Right lobe of liver (tissue), 6 donors: ENCODE measurements around the gene FKBP9. TPM values are rescaled to one million over a fixed set of nuclear protein-coding genes. Genes with fewer than 3 reads are reported as not detected.

Source experiments
- ATAC-seq, 4 donors: fragments of 200-7000 bp; cut with Tn5 transposase; one replicate each; pipeline ENCODE4 v1.9.1; 2020; ENCODE audit warnings: mild to moderate bottlenecking in 4 of 4, moderate library complexity in 4 of 4
- DNase-seq, 3 donors: peaks; one replicate each; pipeline ENCODE4 v3.0.0-alpha.2; 2020
- H3K27ac ChIP-seq, 3 donors: fragments of 200-600 bp; one replicate each; pipeline ENCODE4 v1.8.0; 2022
- H3K27me3 ChIP-seq, 2 donors: fragments of 200-600 bp; one replicate each; pipeline ENCODE4 v1.8.0; 2022
- H3K36me3 ChIP-seq, 4 donors: fragments of 200-600 bp; sonication (generic) in 1 of 4; one replicate each; pipeline versions ENCODE4 v1.5.1 to v1.8.0; 2017 to 2022; ENCODE audit warnings: control low read depth in 1 of 4
- H3K4me1 ChIP-seq, 4 donors: fragments of 200-600 bp; sonication (generic) in 1 of 4; one replicate each; pipeline versions ENCODE4 v1.5.1 to v1.8.0; 2017 to 2022; ENCODE audit warnings: control low read depth in 1 of 4
- H3K4me3 ChIP-seq, 3 donors: fragments of 200-600 bp; one replicate each; pipeline ENCODE4 v1.8.0; 2022
- H3K9me3 ChIP-seq, 4 donors: fragments of 200-600 bp; sonication (generic) in 1 of 4; one replicate each; pipeline versions ENCODE4 v1.5.1 to v1.8.0; 2017 to 2022; ENCODE audit warnings: control low read depth in 1 of 4
- CTCF ChIP-seq, 4 donors: fragments of 200-600 bp in 3 of 4; fragments of 450-650 bp in 1 of 4; IDR thresholded peaks; one replicate each; pipeline versions ENCODE4 v1.5.1 to v1.8.0; 2016 to 2022; ENCODE audit warnings: antibody characterized with exemption in 4 of 4, mild to moderate bottlenecking in 2 of 4
- POLR2A ChIP-seq: fragments of 450-650 bp; IDR thresholded peaks from one replicate; pipeline ENCODE4 v1.6.1; 2017; ENCODE audit warnings: antibody characterized with exemption, mild to moderate bottlenecking
- WGBS: methylation state at CpG from one replicate; pipeline ENCODE4 v1.1.6; 2018; ENCODE audit warnings: low coverage, low lambda C conversion rate; ENCODE audit not compliant: insufficient coverage; ENCODE audit errors: missing lambda C conversion rate; 5-methylcytosine and 5-hydroxymethylcytosine counted together
- intact Hi-C, 2 donors: fragments of 100-400 bp; cut with DNase I; formaldehyde crosslinking; loops; one replicate each; pipeline versions ENCODE4 v1.11.2 to v1.14.1; 2022
- total RNA-seq, 6 experiments: library from RNA; depleted of rRNA in 2 of 6; stranded (reverse); fragments of >200 nt in 2 of 6; fragmentation: NEBNext Ultra II Directional in 3 of 6; extraction: Animal tissue kit (Norgen Biotek cat#: 25700) in 3 of 6; gene quantifications; one replicate each; pipeline versions ENCODE4 v1.1.0 to v1.2.4, GENCODE V29; 2016 to 2023
- donor health status: DM: no; HTN: yes; CAD: no.
- donor health status: DM: no; HTN: no; CAD: no.
- donor health status: DM: no; HTN: no; CAD: no.
- donor health status: DM: no; HTN: yes; CAD: no.
- donor health status: DM: no; HTN: yes; CAD: no.

FKBP9 gene
- total RNA-seq, 6 experiments from 2014 or later, result 22.2 to 54.6 (median 37.6) TPM

- WGBS, result 86% methylated on average over 1 of the region's 1 CpG
- no peaks in the 10 kb centered on the region for H3K27me3 ChIP-seq
- peaks cover 0 to 28% (median 6%) of the 10 kb centered on the region in 4 donors for H3K4me1 ChIP-seq
- TF ChIP-seq POLR2A (no peak), CTCF (IDR thresholded peaks at IDR 0.05) (no peak)
- ATAC-seq, result no peak
- H3K9me3 ChIP-seq, result no peaks in the 10 kb centered on the region
- no peak overlapping the region for H3K4me3 ChIP-seq
- no peak overlapping the region for H3K27ac ChIP-seq
- H3K36me3 ChIP-seq, result no peaks in the 10 kb centered on the region
- DNase-seq, result no peak
- intact Hi-C loops, result no loop called here
These were observed 91.5 kb downstream of the FKBP9 start for GRCh38 chr7:33048704-33049103.

GRCh38 chr7:33050535-33051318 is 93.5 kb downstream of the FKBP9 start:
- WGBS, result 0% methylated on average over 1 of the region's 1 CpG
- H3K36me3 ChIP-seq, result no peaks in the 10 kb centered on the region
- H3K4me3 ChIP-seq, result peak overlapping the region in 1 of 3 donors; percentile 7
- H3K9me3 ChIP-seq, result no peaks in the 10 kb centered on the region
- DNase-seq, result no peak
- peak overlapping the region; percentile 10 to 47 (median 14) for H3K27ac ChIP-seq
- no peaks in the 10 kb centered on the region for H3K27me3 ChIP-seq
- peak; percentile 78 to 90 (median 83) for ATAC-seq
- intact Hi-C loops, result no loop called here
- peaks cover 0 to 18% (median 8%) of the 10 kb centered on the region in 4 donors for H3K4me1 ChIP-seq
- peak; percentile 69 to 74 (median 74) for TF ChIP-seq CTCF (IDR thresholded peaks at IDR 0.05)
- TF ChIP-seq POLR2A, result no peak

GRCh38 chr7:33053721-33054120 is 96.5 kb downstream of the FKBP9 start:
- Histone ChIP-seq H3K27ac (no peak overlapping the region), H3K4me3 (no peak overlapping the region), H3K9me3 (no peaks in the 10 kb centered on the region), H3K36me3 (no peaks in the 10 kb centered on the region), H3K4me1 (peaks cover 0 to 18% (median 6%) of the 10 kb centered on the region in 4 donors), H3K27me3 (no peaks in the 10 kb centered on the region)
- 53% methylated on average over 1 of the region's 1 CpG for WGBS
- TF ChIP-seq CTCF (IDR thresholded peaks at IDR 0.05), result no peak
- intact Hi-C loops, result no loop called here
- DNase-seq (no peak), ATAC-seq (no peak)

GRCh38 chr7:33054261-33054964 is 97.2 kb downstream of the FKBP9 start:
- 89% methylated on average over 2 of the region's 2 CpGs for WGBS
- no peak overlapping the region for H3K27ac ChIP-seq
- intact Hi-C loops, result no loop called here

More at GRCh38 chr7:33054261-33054964, 97.2 kb downstream of the FKBP9 start:
- no peaks in the 10 kb centered on the region for H3K36me3 ChIP-seq
- no peak for TF ChIP-seq CTCF (IDR thresholded peaks at IDR 0.05)
- no peak for TF ChIP-seq POLR2A
- peak in 1 of 4 donors; percentile 54 for ATAC-seq
- no peaks in the 10 kb centered on the region for H3K27me3 ChIP-seq
- no peak for DNase-seq
- peaks cover 0 to 18% (median 6%) of the 10 kb centered on the region in 4 donors for H3K4me1 ChIP-seq
- H3K9me3 ChIP-seq, result no peaks in the 10 kb centered on the region
- H3K4me3 ChIP-seq, result no peak overlapping the region
